GM18951 (cell line): Measurements from ENCODE around the gene TAGLN3.
"Not testable (repeated sequence)": the region's sequence is repeated elsewhere in the genome, so short reads cannot be mapped to it uniquely, and the experiment has no call there.

Experiments
- POLR2A ChIP-seq: IDR thresholded peaks from 4 replicates; pipeline ENCODE4 v1.6.1; 2011; ENCODE audit warnings: mild to moderate bottlenecking; ENCODE audit not compliant: insufficient read length, insufficient read depth; ENCODE audit errors: extremely low read depth
- in situ Hi-C: fragments of 300-500 bp; cut with MboI; formaldehyde crosslinking; loops from one replicate; pipeline ENCODE4 v1.12.0; 2022; ENCODE audit warnings: low sequenced_read_pairs, mixed read lengths, inconsistent platforms; ENCODE audit not compliant: unreplicated experiment

The TAGLN3 gene

GRCh38 chr3:112032098-112032731 lies 33.5 kb downstream of the TAGLN3 start:
- no peak for TF ChIP-seq POLR2A
- in situ Hi-C loops: no loop called here

- in situ Hi-C loops: no loop called here
- no peak for TF ChIP-seq POLR2A
Measured at GRCh38 chr3:112034436-112034835, 35.7 kb downstream of the TAGLN3 start, which contains the start of gene TMPRSS7. TMPRSS7 (plus strand) TSS chr3:112034736; CDS start chr3:112034846, 110 bp downstream.

- in situ Hi-C loops: no loop called here
- no peak for TF ChIP-seq POLR2A
Measured at GRCh38 chr3:112035241-112035640, 36.5 kb downstream of the TAGLN3 start.

- in situ Hi-C loops: not testable (repeated sequence)
Measured at GRCh38 chr3:112037194-112037593, 38.5 kb downstream of the TAGLN3 start.

GRCh38 chr3:112038863-112039262 lies 40.1 kb downstream of the TAGLN3 start:
- in situ Hi-C loops: no loop called here
- TF ChIP-seq POLR2A: no peak

- in situ Hi-C loops: no loop called here
- no peak for TF ChIP-seq POLR2A
Measured at GRCh38 chr3:112041321-112041720, 42.6 kb downstream of the TAGLN3 start.

GRCh38 chr3:112042842-112043280 lies 44.1 kb downstream of the TAGLN3 start:
- TF ChIP-seq POLR2A: no peak
- in situ Hi-C loops: no loop called here

GRCh38 chr3:112043621-112044201 lies 45.0 kb downstream of the TAGLN3 start:
- no peak for TF ChIP-seq POLR2A
- in situ Hi-C loops: no loop called here

GRCh38 chr3:112046599-112046998 lies 47.9 kb downstream of the TAGLN3 start:
- TF ChIP-seq POLR2A: no peak
- in situ Hi-C loops: no loop called here

- TF ChIP-seq POLR2A: no peak
- in situ Hi-C loops: no loop called here
Measured at GRCh38 chr3:112047264-112047663, 48.5 kb downstream of the TAGLN3 start.

GRCh38 chr3:112048911-112049310 lies 50.2 kb downstream of the TAGLN3 start:
- no peak for TF ChIP-seq POLR2A
- in situ Hi-C loops: no loop called here

- in situ Hi-C loops: no loop called here
- TF ChIP-seq POLR2A: no peak
Measured at GRCh38 chr3:112053229-112053628, 54.5 kb downstream of the TAGLN3 start.

GRCh38 chr3:112056451-112056929 lies 57.8 kb downstream of the TAGLN3 start:
- no peak for TF ChIP-seq POLR2A
- in situ Hi-C loops: no loop called here

- no peak for TF ChIP-seq POLR2A
- in situ Hi-C loops: no loop called here
Measured at GRCh38 chr3:112059497-112059896, 60.8 kb downstream of the TAGLN3 start.
